HG03045 (cell line): ENCODE results near the gene AIPL1.

Experiments used
- ATAC-seq: cut with Tn5 transposase; IDR thresholded peaks from one replicate; pipeline ENCODE4 v1.9.1; 2021; ENCODE audit warnings: mild to moderate bottlenecking, moderate library complexity; ENCODE audit not compliant: unreplicated experiment

AIPL1 gene

GRCh38 chr17:6452471-6453266 is 17.7 kb upstream of the AIPL1 start:
- ATAC-seq: no peak

DNA sequence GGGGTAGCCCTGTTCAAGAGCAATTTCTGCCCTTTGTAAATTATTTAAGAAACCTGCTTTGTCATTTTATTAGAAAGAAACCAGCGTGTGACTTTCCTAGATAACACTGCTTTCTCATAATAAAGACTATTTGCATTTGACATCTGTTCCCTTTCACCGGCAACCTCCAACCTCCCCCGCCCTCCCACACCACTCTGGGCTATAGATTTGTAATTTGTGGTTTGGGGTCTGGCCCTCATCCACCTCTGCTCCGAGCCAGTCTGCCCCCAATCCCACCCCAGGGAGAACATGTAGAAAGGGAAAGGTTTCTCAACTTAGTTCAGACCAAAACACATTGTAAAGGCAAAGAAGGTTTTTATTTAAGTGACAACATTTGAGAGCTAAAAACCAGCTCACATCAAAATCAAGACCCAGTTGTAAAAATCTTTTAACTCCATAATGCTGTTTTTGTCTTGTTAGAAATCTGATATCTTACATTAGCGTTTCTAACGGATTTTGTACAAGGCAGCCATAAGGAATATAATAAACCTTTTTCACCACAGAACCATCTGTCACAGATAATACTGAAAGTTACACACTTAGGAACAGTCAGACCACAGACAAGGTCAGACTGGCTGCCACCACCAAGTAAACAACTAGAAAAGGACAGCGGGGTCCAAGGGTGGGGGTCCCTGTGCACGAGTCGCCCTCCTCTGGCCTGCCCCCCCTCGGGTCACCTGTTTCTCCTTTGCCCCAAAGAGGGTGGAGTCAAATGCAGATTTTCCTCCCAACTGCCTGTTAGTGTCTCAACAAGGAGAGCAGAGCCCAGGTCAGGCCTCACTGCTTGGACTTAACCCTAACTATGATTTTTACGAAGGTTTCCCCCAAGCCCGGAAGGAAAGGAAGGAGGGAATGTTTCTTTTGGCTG is 16.3 kb upstream of the AIPL1 start:
- ATAC-seq: no peak

GRCh38 chr17:6449307-6449706 is 14.4 kb upstream of the AIPL1 start:
- ATAC-seq: no peak

GRCh38 chr17:6448473-6448872 is 13.6 kb upstream of the AIPL1 start:
- ATAC-seq: no peak

DNA sequence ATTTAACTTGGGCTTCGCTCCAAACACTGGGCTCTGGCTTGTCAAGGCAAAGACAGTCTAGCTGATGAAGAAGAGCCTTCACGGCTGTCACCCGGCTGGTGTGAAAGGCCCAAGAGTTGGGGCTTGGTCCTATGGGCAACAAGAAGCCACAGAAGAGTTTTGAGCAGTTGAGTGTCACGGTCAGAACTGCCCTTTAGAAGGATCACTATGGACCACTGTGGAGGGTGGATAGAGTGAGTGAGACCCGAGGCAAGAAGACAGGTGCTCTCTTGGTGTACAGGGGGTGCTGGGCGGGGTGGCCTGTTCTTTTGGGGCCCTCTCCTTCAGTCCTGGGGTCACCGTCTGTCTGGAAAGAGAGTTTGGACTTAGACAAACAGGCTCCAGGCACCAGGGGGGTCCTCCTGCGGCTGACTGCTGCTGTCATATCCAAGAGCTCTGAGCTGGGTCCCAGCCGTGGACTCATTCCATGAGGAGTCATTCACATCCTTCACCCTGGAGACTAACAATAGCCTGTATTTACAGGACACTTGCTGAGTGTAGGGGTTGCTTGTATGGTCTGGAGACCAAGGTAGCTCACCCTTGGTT is 11.7 kb upstream of the AIPL1 start:
- no peak for ATAC-seq

DNA sequence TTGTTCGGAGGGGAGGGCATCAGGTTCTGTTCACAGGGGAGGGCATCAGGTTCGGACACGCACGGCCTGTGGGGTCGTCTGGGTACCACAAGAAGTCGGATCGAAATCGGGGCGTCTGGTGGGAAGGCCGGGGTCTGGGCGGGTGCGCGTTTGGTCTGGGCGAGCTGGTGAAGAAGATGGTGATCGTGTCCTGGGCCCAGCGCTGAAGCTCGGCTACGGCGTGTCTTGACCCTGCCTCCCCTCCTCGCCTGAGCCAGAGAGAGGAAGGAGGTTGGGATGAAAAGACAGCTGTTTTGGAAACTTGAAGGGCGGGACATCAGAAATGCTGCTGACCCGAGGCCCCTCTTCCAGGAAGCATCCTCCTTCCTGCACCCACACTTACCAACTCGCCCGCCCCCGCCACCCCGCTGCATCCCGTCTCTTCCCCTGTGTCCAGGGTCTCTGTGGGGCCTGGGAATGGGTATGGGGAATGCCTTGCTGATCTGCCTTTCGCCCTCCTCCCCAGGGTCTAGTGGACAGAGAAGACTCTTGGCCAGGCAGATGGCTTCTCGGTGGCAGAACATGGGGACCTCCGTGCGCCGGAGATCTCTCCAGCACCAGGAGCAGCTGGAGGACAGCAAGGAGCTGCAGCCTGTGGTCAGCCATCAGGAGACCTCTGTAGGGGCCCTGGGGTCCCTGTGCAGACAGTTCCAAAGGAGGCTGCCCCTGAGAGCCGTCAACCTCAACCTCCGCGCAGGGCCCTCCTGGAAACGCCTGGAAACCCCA is 9.8 kb upstream of the AIPL1 start:
- no peak for ATAC-seq

DNA sequence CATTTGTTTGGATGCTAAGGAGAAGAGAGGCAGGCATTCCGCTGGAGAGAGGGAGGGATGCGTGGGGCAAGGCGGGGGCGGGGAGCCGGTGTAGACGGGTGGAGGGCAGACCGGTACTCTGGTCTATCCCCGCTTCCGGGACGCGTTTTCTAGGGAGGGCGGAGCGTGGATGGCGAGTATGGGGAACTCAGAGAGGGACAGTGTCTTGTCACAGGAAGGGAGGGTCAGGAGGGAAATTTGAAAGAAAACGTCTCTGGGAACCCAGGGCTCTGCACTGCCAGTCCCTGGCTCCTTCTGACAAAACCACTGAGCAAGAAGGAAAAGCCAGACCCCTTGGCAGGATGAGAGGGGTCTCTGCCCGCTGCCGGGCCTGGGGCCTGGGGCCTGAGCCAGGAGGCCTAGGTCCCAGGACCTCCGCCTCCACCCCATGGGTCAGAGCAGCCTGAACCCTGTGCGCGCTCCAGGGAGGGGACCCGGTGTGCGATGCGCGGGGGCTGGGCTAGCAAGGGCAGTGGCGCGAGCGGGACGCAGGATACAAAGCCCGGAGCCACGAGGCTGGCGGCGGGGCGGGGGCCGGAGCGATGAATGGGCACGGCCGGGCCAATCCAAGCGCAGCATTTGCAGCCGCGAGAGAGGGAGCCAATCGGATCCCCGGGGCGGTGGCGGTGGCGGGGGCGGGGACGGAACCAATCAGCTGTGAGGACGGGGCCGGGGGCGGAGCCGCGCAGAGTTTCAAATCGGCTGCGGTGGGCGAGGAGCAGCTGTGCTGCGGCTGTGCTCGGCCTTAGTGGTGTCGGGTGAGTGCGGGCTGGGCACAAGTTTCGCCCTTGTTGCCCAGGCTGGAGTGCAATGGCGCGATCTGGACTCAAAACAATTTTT is 9.0 kb upstream of the AIPL1 start, which contains the start of gene PIMREG:
Gene PIMREG, plus strand, starts transcription at position 764 of the 879 bp plus-strand sequence. CDS start 656 bp downstream, outside the sequence.
- ATAC-seq: peak; percentile 89

DNA sequence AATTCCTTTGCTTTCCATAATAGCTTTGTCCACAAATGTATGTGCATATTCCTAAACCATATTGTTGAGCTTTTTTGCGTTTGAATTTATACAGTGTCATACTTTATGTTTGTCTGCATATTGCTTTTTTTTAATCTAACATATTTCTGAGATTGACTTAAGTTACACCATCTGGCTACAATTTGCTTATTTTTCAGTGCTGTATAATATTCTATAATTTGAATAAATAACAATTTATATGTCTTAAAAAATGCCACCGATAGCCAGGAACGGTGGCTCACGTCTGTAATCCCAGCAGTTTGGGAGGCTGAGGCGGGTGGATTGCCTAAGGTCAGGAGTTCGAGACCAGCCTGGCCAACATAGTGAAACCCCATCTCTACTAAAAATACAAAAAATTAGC is 7.9 kb upstream of the AIPL1 start:
- no peak for ATAC-seq

- ATAC-seq: no peak
Observed at GRCh38 chr17:6439951-6440350, 5.0 kb upstream of the AIPL1 start.

DNA sequence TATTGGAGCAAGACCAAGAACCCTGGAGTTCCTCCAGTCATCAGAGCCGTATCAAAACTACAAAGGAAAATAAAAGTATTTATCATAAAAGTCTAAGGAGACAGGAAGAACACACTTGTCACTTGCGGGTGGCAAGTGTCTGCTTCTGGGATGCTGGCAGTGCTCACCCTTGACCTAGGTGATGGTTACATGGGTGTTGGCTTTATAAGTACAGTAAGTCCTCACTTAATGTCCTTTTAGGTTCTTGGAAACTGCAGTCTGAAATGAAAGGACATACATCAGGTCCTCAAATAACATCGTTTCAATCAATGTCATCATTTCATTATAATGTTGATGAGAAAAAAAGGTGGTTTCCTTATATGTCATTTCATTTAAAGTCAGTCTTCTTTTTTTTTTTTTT is 3.0 kb upstream of the AIPL1 start:
- ATAC-seq: no peak

GRCh38 chr17:6437466-6437865 is 2.5 kb upstream of the AIPL1 start:
- no peak for ATAC-seq

DNA sequence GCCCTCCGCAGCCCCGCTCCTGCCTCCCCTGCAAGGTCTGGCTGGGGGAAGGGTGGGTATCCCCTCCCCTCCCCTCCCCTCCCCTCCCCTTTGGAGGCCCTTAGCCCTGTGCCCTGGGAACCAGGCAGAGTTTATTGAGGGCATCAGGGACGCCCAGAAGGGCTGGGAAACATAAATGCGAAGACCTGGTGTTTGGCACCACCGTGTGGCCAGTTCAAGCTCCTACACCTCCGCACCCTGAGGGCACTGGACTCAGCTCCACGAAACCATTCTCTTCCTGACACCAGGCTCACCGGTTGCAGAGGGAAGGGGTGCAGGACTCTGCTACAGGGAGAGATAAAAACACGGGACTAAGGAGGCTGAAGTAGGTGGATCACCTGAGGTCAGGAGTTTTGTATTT is 1.0 kb upstream of the AIPL1 start:
- ATAC-seq: no peak

DNA sequence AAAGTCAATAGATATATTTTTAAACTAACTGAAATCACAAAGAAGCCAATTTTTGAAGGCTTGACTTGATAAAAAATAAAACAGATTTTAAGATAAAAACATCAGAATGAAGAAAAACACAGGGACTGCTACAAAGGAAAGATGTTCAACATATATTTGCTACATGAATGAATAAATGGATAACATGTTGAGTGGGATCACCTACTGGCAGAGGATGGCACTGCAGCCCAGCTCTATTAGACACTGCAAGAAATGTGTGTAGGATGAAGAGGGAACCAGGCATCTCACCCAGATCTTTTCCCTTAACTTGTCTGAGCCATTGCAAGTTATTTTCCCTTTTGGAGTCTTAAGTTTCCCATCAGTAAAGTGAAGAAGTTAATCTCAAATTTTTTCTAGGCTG is 4.2 kb downstream of the AIPL1 start:
- no peak for ATAC-seq

- ATAC-seq: no peak
Observed at GRCh38 chr17:6429266-6429665, 5.7 kb downstream of the AIPL1 start.

DNA sequence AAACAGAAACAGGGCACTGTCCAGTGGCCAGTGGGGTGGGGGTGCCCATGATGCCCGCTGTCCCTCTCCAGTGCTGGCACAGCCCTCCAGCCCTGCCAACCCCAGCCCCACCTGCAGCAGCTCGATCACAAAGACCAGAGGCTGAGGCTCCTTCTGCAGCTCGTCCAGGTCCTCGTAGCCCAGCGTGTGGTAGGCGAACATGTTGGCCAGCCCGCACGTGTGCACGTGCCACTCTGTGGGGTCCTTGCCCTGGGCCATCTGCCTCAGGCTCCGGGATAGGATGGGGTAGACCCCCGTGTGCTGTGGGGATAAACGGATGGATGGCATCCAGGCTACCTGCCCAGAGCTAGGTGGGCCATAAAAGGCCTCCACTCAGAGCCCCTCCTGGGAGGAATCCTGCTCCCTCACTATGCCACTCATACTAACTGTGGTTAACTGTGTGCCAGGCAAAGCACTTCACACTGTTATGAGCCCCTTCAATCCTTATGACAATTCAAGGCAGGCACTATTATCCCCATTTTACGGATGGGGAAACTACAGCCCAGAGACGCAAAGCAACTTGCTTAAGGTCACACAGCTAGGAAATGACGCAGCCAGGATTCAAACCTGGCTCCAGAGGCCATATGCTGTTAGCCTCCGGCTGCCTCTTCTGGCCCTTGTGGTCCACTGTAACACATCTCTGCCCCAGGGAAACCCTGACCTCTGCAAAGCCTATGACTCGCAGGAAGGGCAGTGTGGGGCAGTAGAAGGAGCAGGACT is 6.5 kb downstream of the AIPL1 start:
- ATAC-seq: no peak

GRCh38 chr17:6427279-6427781 is 7.6 kb downstream of the AIPL1 start:
- no peak for ATAC-seq

- ATAC-seq: no peak
Observed at GRCh38 chr17:6426356-6427101, 8.4 kb downstream of the AIPL1 start.

DNA sequence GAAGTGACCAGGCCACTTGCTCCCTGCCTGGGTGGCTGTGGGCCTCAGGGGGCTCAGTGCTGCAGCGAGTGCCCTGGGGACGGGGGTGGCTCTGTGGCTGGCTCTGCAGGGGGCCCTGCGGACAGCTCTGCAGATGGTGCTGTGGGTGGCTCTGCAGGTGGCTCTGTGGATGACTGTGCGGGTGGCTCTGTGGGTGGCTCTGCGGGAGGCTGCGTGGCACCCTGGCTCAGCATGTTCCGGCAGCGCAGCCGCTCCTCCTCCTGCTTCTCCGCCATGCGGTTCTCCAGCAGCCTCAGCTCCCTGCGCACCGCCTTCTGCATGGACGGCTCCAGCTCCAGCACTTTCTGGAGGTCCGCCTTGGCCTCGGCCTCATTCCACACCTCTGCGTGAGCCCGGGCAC is 9.5 kb downstream of the AIPL1 start:
- ATAC-seq: no peak
